Measurements from ENCODE around the gene CHMP6.
"Not testable (repeated sequence)": the region's sequence is repeated elsewhere in the genome, so short reads cannot be mapped to it uniquely, and the experiment has no call there.

Gene CHMP6

GRCh38 chr17:81008140-81008539 is 16.5 kb downstream of the CHMP6 start:
- DNase-seq (ENCODE audit: extremely low spot score, insufficient read length, low read depth) = no peak
- no peak for FAIRE-seq

- DNase-seq (ENCODE audit: extremely low spot score, insufficient read length, low read depth) (no peak), FAIRE-seq (no peak)
Observed at GRCh38 chr17:81009136-81009535, 17.5 kb downstream of the CHMP6 start.

DNA sequence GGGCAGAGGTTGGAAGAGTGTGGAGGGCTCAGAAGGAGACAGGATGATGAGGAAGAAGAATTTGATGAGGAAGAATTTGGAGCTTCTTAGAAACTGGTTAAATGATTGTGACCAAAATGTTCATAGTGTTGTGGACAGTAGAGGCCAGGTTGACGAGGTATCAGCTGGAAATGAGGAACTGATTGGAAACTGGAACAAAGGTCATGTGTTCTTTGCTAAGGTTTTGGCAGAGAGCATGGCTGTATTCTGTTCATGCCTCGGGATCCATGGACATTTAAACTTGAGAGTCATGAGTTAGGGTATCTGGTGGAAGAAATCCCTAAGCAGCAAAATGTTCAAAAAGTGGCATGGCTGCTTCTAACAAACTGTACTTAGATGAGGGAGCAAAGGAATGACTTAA is 19.3 kb downstream of the CHMP6 start:
- no peak for DNase-seq (ENCODE audit: extremely low spot score, insufficient read length, low read depth)
- FAIRE-seq = no peak

GRCh38 chr17:81011951-81012350 is 20.3 kb downstream of the CHMP6 start:
- DNase-seq (ENCODE audit: extremely low spot score, insufficient read length, low read depth) (no peak), FAIRE-seq (no peak)

DNA sequence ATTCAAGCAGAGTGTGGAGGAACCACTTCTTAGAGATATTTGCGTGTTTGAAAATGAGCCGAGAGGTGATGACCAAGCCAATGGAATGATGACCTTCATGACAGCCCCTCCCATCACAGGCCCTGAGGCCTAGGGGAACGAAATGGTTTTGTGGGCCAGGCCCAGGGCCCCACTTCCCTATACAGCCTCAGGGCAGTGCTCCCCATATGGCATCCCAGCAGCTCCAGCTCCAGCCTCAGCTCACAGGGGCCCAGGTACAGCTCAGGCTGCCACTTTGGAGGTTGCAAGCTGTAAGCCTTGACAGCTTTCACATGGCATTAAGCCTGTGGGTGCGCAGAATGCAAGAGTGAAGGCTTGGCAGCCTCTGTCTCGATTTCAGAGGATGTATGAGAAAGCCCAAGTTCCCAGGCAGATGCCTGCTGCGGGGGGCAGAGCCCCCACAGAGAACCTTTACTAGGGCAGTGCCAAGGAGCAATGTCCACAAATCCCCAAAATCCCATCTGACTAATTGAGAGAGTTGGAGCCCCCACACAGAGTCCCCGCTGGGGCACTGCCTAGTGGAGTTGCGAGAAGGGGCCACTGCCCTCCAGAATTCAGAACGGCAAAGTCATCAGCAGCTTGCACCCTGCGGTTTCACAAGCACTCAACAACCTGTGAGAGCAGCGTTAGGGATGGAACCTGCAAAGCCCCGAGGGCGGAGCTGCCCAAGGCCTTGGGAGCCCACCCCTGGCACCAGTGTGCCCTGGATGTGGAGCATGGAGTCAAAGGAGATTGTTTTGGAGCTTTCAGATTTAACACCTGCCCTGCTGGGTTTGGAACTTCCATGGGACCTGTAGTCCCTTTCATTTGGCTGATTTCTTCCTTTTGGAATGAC is 21.2 kb downstream of the CHMP6 start:
- DNase-seq (ENCODE audit: extremely low spot score, insufficient read length, low read depth) (no peak), FAIRE-seq (no peak)

- DNase-seq (ENCODE audit: extremely low spot score, insufficient read length, low read depth) (no peak), FAIRE-seq (no peak)
Observed at GRCh38 chr17:81013642-81014041, 22.0 kb downstream of the CHMP6 start.

DNA sequence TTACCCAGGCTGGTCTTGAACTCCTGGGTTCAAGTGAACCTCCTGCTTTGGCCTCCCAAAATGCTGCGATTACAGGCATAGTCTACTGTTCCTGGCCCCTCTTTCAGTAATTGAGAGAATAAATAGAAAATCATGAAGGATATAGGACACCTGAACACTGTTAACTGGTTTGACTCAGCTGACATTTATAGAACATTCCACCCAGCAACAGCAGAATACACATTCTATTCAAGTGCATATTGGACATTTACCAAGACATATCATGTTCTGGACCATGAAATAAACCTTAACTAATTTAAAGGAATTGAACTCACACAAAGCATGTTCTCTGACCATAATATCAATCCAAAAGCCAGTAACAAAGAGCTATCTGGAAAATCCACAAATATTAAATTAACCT is 23.5 kb downstream of the CHMP6 start:
- DNase-seq (ENCODE audit: extremely low spot score, insufficient read length, low read depth) = no peak

DNA sequence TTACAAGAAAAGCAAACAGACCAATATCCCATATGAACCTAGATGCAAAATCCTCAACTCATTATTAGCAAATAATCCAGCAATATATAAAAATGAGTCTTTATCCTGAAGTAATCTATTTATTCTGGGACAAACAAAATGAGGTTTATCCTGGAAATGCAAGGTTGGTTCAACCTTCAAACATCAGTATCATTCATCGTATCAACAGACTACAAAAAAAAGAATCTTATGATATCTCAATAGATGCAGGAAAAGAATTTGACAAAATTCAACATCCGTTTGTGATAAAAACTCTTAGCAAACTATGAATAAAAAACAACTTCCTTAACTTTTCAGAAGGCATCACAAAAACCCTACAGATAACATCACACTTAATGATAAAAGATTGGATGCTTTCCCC is 24.9 kb downstream of the CHMP6 start:
- no peak for DNase-seq (ENCODE audit: extremely low spot score, insufficient read length, low read depth)
- no peak for FAIRE-seq

More for the DNA sequence above, 23.5 kb downstream of the CHMP6 start:
- no peak for FAIRE-seq

DNA sequence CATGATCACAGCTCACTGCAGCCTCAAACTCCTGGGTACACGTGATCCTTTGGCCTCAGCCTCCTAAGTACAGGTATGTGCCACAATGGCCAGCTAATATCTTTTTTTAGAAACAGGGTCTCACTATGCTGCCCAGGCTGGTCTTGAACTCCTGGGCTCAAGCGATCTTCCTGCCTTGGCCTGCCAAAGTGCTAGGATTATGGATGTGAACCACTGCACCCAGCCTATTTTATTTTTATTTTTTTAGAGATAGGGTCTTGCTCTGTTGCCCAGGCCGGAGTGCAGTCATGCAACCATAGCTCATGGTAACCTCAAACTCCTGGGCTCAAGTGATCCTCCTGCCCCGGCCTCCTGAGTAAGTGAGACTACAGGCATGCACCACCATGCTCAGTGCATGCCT is 25.7 kb downstream of the CHMP6 start:
- FAIRE-seq; DNase-seq (ENCODE audit: extremely low spot score, insufficient read length, low read depth): not testable (repeated sequence)

DNA sequence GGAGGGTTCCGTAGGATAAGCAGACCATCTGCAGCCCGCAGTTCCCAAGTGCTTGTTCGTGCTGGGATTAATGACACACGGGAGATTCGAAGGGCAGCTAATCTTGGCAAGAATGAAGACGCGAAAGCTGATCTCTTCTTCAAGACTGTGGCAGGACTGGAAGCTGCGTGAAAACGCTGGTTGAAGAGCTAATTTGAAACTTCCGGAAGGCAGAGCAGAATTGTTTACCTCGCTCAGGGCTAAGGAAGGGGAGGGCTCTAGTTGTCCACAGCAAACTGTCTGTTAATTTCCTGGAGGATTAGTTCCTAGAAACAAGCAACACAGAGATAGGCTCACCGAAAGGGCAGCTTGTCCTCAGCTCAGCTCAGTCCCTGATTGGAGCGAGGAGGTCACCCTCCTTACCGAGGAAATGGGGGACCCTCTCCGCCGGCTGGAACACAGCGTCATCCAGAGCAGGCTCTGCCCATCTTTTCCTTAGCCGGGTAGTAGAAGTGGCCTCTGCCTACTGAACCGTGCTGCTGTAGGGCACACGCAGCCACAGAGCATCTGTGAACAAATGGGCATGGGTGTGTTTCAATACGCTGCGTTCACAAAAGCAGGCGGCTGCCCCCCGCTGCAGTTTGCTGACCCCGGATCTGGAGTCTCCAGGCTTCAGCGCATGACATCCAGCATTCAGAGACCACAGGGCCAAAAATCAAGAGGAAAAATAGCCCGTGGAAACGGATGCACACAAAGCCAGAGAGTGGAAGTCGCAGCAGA is 26.6 kb downstream of the CHMP6 start:
- DNase-seq (ENCODE audit: extremely low spot score, insufficient read length, low read depth) (no peak), FAIRE-seq (peak; percentile 77)

DNA sequence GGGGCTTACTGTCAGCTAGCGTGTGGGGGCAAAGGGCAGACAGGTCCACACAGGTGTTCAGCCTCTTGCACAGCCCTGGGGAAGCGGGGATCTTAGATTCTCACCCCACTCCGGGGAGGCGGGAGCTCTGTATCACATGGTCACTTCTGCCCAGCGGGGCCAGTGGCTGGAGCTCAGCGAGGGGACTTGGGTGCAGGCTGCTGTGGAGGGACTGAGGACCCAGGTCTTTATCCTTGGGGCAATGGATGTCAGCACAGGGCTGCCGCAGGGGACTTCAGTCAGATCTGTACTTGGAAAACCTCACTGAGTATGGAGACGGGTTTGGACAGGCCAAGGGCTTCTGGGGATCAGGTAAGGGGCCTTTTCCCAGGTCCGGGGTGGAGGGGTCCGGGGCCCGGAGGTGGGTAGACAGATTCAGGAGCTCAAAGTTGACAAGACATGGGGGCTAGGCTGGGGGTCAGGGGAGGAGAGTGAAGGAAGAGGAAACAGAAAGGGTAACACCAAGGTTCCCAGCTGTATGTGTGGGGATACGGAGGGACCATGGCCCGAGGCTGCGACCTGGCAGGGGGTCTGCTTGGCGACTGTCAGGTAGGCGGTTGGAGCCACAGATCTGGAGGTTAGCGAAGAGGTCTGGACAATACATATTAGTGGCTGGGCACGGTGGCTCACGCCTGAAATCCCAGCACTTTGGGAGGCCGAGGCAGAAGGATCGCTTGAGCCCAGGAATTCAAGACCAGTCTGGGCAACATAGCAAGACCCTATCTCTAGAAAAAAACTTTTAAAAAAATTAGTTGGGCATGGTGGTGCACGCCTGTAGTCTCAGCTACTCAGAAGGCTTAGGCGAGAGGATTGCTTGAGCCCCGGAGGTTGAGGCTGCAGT is 28.2 kb downstream of the CHMP6 start:
- DNase-seq (ENCODE audit: extremely low spot score, insufficient read length, low read depth) (no peak), FAIRE-seq (no peak)

- FAIRE-seq (no peak), DNase-seq (ENCODE audit: extremely low spot score, insufficient read length, low read depth) (no peak)
Observed at GRCh38 chr17:81020443-81020766, 28.8 kb downstream of the CHMP6 start.

GRCh38 chr17:81020767-81021497 is 29.3 kb downstream of the CHMP6 start:
- no peak for FAIRE-seq
- DNase-seq (ENCODE audit: extremely low spot score, insufficient read length, low read depth) = no peak

GRCh38 chr17:81021531-81022343 is 30.1 kb downstream of the CHMP6 start:
- no peak for FAIRE-seq
- no peak for DNase-seq (ENCODE audit: extremely low spot score, insufficient read length, low read depth)

- no peak for FAIRE-seq
- DNase-seq (ENCODE audit: extremely low spot score, insufficient read length, low read depth) = no peak
Observed at GRCh38 chr17:81022344-81022676, 30.7 kb downstream of the CHMP6 start.

DNA sequence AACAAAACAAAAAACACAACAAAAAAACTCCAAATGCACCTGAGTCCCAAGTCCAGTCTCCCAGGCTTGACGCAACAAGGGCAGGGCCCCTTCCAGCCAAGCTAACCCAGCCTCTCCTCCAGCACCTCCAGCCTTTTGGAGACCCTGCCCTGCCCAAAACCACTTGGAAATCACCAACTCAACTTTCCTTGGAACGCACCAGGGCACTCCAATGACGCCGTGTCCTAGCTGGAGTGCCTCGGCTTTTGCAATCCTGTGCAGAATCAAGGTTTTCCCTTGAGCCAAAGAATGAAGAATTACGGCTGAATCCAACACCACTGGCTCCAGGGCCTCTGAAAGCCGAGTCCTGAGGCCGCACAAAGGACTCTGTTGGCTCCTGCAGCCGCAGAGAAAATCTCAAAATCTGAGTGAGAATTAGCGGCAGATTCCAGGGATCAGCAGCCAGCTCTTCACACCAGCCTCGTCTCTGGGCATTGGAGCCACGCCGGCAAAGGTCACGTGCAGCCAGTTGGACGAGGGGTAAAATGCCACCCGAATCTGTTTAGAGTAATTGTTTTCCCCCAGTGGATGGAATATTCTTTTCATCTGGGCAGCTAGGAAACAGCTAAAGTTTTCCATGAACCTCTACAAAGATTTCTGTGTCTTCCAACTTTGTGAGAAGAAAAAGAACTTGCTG is 33.6 kb downstream of the CHMP6 start:
- no peak for FAIRE-seq
- DNase-seq (ENCODE audit: extremely low spot score, insufficient read length, low read depth) = no peak

- FAIRE-seq = no peak
- no peak for DNase-seq (ENCODE audit: extremely low spot score, insufficient read length, low read depth)
Observed at GRCh38 chr17:81025741-81026129, 34.1 kb downstream of the CHMP6 start.

DNA sequence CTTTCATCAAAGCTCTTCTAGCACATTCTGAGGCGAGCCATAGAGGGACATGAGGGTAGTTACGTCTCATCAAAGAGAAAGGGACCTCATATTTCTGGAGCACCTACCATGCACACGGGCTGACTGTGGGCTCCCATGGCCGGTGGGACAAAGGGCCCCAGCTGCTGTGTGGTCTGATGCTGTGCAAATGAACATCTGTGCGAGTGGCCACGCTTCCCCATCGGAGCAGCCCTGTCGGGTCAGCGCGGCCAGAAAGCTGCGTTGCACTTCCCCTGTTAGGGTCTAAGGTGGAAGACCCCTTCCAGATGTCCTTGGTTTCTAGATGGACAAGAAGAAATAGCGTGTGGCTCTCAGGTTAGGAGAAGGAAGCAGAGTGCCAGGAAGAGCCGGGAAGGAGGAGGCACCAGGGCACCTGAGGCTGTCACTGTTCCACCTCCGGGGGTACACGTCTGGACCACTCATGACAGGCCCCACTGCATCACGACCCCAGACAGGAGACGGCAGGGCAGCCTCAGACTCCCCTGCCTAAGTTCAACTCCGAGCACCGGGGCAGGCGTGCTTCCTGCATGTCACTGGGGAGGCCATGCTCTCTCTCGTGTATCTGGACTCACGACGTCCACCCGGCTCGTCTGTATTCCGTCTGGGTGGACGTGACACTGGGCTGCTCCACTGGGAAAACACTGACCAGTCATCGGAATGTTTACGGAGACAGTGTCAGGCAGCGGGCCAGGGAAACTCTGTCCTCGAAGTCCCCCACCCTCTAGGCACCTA is 34.8 kb downstream of the CHMP6 start:
- no peak for DNase-seq (ENCODE audit: extremely low spot score, insufficient read length, low read depth)
- FAIRE-seq = no peak
